Hepatocyte (in vitro differentiated cells): Measurements from ENCODE around the gene RPTOR.

Source experiments
- CTCF ChIP-seq: fragments of 200-600 bp; sonication (generic); IDR thresholded peaks from 2 replicates; pipeline ENCODE4 v1.5.1; 2016; ENCODE audit warnings: antibody characterized with exemption, mild to moderate bottlenecking; ENCODE audit not compliant: poor library complexity
- EZH2 ChIP-seq: fragments of 200-600 bp; sonication (generic); IDR thresholded peaks from 2 replicates; pipeline ENCODE4 v1.6.1; 2016; ENCODE audit warnings: antibody characterized with exemption, mild to moderate bottlenecking, borderline replicate concordance

GRCh38 chr17:80516171-80516932, 28.3 kb upstream of the RPTOR start:
- TF ChIP-seq CTCF (no peak), EZH2 (no peak)
